Loucy (cell line): ENCODE data around the gene RPL28.

Source experiments
- H2AFZ ChIP-seq: fragments of 200-600 bp; sonication (generic); 2 replicates; pipeline ENCODE4 v1.6.0; 2016; ENCODE audit warnings: antibody characterized with exemption, mild to moderate bottlenecking, low read length, moderate library complexity
- H3F3A ChIP-seq: fragments of 200-600 bp; 2 replicates; pipeline ENCODE4 v1.6.0; 2016; ENCODE audit warnings: antibody characterized with exemption, low read depth, mild to moderate bottlenecking
- H3K27me3 ChIP-seq: fragments of 200-600 bp; sonication (generic); 2 replicates; pipeline ENCODE4 v1.6.1; 2014; ENCODE audit warnings: low read length, mild to moderate bottlenecking; ENCODE audit not compliant: insufficient read depth, poor library complexity, severe bottlenecking
- H3K36me3 ChIP-seq: fragments of 200-600 bp; sonication (generic); 2 replicates; pipeline ENCODE4 v1.6.1; 2016; ENCODE audit warnings: low read length; ENCODE audit not compliant: insufficient read depth
- H3K4me1 ChIP-seq: fragments of 200-600 bp; sonication (generic); 2 replicates; pipeline ENCODE4 v1.5.1; 2014; ENCODE audit warnings: low read length, mild to moderate bottlenecking; ENCODE audit not compliant: insufficient read depth, poor library complexity, severe bottlenecking
- H3K4me2 ChIP-seq: fragments of 200-600 bp; sonication (generic); 2 replicates; pipeline ENCODE4 v1.6.0; 2014; ENCODE audit warnings: antibody characterized with exemption, low read length, low read depth, mild to moderate bottlenecking; ENCODE audit not compliant: poor library complexity, severe bottlenecking
- H3K4me3 ChIP-seq: fragments of 200-600 bp; sonication (generic); 2 replicates; pipeline ENCODE4 v1.5.1; 2014; ENCODE audit warnings: low read length, mild to moderate bottlenecking, mixed read lengths; ENCODE audit not compliant: poor library complexity, severe bottlenecking
- H3K79me2 ChIP-seq: fragments of 200-600 bp; sonication (generic); 2 replicates; pipeline ENCODE4 v1.6.1; 2014; ENCODE audit warnings: low read length; ENCODE audit not compliant: insufficient read depth
- H3K9ac ChIP-seq: fragments of 200-600 bp; sonication (generic); 2 replicates; pipeline ENCODE4 v1.6.0; 2014; ENCODE audit warnings: mild to moderate bottlenecking, low read depth, low read length, moderate library complexity; ENCODE audit not compliant: poor library complexity, severe bottlenecking
- H3K9me2 ChIP-seq: fragments of 200-600 bp; sonication (generic); replicated peaks from 2 replicates; pipeline ENCODE4 v1.6.1; 2016; ENCODE audit warnings: low read depth, low read length, mixed read lengths
- H3K9me3 ChIP-seq: fragments of 200-600 bp; sonication (generic); 2 replicates; pipeline ENCODE4 v1.6.1; 2014; ENCODE audit warnings: mild to moderate bottlenecking, antibody characterized with exemption, low read length, low read depth; ENCODE audit not compliant: insufficient read depth
- H4K20me1 ChIP-seq: fragments of 200-600 bp; sonication (generic); 2 replicates; pipeline ENCODE4 v1.6.0; 2014; ENCODE audit warnings: antibody characterized with exemption, low read length, mild to moderate bottlenecking; ENCODE audit not compliant: insufficient read depth, poor library complexity, severe bottlenecking
- CTCF ChIP-seq: fragments of 200-600 bp; sonication (generic); conservative IDR thresholded peaks from 2 replicates; pipeline ENCODE4 v1.5.1; 2014; ENCODE audit warnings: mild to moderate bottlenecking, antibody characterized with exemption, low read length
- EZH2phosphoT487 ChIP-seq: fragments of 200-600 bp; IDR thresholded peaks from 2 replicates; pipeline ENCODE4 v1.6.1; 2018; ENCODE audit warnings: antibody characterized with exemption, mild to moderate bottlenecking, moderate library complexity, borderline replicate concordance

The RPL28 gene

DNA sequence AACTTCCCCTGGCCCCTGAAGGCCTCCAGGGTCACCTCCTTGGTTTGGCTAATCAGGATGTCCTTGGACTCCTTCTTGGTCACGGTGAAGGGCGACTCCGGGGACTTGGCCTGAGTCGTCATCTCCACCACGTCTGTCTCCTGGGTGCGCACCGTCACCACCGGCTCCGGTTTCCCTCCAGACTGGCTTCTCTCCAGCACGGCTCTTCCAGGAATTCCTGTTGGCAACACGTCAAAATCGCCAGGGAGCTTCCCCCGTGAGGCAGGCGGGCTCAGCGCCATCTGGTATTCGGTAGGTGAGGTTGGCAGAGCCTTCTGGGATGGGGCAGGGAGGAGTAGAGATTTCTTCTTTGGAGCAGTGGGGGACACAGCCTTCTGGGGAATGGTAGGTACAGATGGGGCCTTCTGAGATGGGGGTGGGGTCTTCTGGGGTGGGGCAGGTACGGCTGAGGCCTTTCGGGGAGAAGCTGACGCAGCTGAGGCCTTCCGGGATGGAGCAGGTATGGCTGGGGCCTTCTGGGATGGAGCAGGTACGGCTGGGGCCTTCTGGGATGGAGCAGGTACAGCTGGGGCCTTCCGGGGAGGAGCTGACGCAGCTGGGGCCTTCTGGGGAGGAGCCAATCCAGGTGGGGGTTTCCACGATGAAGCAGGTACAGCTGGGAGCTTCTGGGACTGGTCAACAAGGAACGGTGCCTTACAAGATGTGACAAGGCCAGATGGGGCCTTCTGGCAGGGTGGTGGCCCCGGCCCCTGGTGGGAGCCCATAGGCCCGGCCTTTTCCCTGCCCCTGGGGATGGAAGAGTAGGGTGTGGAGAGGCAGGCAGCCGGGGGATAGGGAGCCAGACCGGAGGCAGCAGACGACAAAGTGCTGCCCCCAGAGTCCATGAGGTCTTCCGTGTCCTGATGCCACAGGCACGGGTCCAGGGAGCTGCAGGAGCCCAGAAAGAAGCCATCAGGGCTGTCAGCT, 26.5 kb upstream of the RPL28 start:
- TF ChIP-seq CTCF (no peak), EZH2phosphoT487 (no peak)
- H3K9me2 ChIP-seq: no peaks in the 10 kb centered on the region
- no peak overlapping the region for H3K4me3 ChIP-seq
- no peaks in the 10 kb centered on the region for H3K36me3 ChIP-seq
- no peak overlapping the region for H3K9ac ChIP-seq
- H3F3A ChIP-seq: no peaks in the 10 kb centered on the region
- H2AFZ ChIP-seq: no peak overlapping the region
- H3K79me2 ChIP-seq: no peaks in the 10 kb centered on the region
- no peaks in the 10 kb centered on the region for H3K9me3 ChIP-seq
- H4K20me1 ChIP-seq: no peaks in the 10 kb centered on the region
- no peaks in the 10 kb centered on the region for H3K4me1 ChIP-seq
- H3K27me3 ChIP-seq: no peaks in the 10 kb centered on the region
- H3K4me2 ChIP-seq: no peak overlapping the region

- Histone ChIP-seq H4K20me1 (no peaks in the 10 kb centered on the region), H3K36me3 (no peaks in the 10 kb centered on the region), H3K79me2 (no peaks in the 10 kb centered on the region), H2AFZ (no peak overlapping the region), H3K9me3 (no peaks in the 10 kb centered on the region), H3K4me3 (no peak overlapping the region), H3K4me1 (no peaks in the 10 kb centered on the region), H3K9ac (no peak overlapping the region), H3K27me3 (no peaks in the 10 kb centered on the region), H3K9me2 (no peaks in the 10 kb centered on the region), H3F3A (no peaks in the 10 kb centered on the region), H3K4me2 (no peak overlapping the region)
- TF ChIP-seq EZH2phosphoT487: no peak
- TF ChIP-seq CTCF: no peak
These were observed 24.8 kb upstream of the RPL28 start for GRCh38 chr19:55360902-55361301.

- no peak overlapping the region for H3K4me2 ChIP-seq
- H3K9ac ChIP-seq: no peak overlapping the region
- H3K9me2 ChIP-seq: no peaks in the 10 kb centered on the region
These were observed 23.4 kb upstream of the RPL28 start for GRCh38 chr19:55362174-55362989.

More at GRCh38 chr19:55362174-55362989, 23.4 kb upstream of the RPL28 start:
- Histone ChIP-seq H3K36me3 (no peaks in the 10 kb centered on the region), H3K27me3 (no peaks in the 10 kb centered on the region), H3K79me2 (no peaks in the 10 kb centered on the region), H3K4me1 (no peaks in the 10 kb centered on the region), H2AFZ (no peak overlapping the region), H3K9me3 (no peaks in the 10 kb centered on the region), H3F3A (no peaks in the 10 kb centered on the region), H3K4me3 (no peak overlapping the region), H4K20me1 (no peaks in the 10 kb centered on the region)
- TF ChIP-seq EZH2phosphoT487: no peak
- TF ChIP-seq CTCF: no peak
